H1 (cell line): Measurements from ENCODE around the gene CENPP. TPM values are rescaled to one million over a fixed set of nuclear protein-coding genes. Genes with fewer than 3 reads are reported as not detected.

Experiments
- CTCF ChIA-PET: fragments of 300-600 bp; sonication (Branson Sonifier 250); formaldehyde crosslinking; loops from one replicate; lab custom pipeline; 2021; ENCODE audit not compliant: partially characterized antibody; lab: Charles Lee
- POLR2A ChIA-PET: fragments of 300-600 bp; sonication (Branson Sonifier 250); formaldehyde crosslinking; loops from one replicate; lab custom pipeline; 2021; ENCODE audit warnings: inconsistent platforms; ENCODE audit not compliant: partially characterized antibody; lab: Charles Lee
- DNase-seq, 2 experiments: peaks; one replicate each; pipeline versions ENCODE4 v3.0.0 to v3.0.0-alpha.2; 2010 to 2022; ENCODE audit warnings: low spot score in 2 of 2, low read depth in 1 of 2, mixed read lengths in 1 of 2
- FAIRE-seq: peaks from 2 replicates; lab custom pipeline; 2011; peaks lifted over from hg19 to GRCh38; lab: Jason Lieb, UNC
- H2AFZ ChIP-seq: 2 replicates; pipeline ENCODE4 v1.8.1; 2012; ENCODE audit warnings: low read length, inconsistent platforms
- H2AK5ac ChIP-seq: 2 replicates; pipeline ENCODE4 v1.6.1; 2013; ENCODE audit warnings: low read depth, low read length
- H2BK120ac ChIP-seq: replicated peaks from 2 replicates; pipeline ENCODE3; 2013; ENCODE audit warnings: low read depth, low read length, inconsistent platforms
- H2BK12ac ChIP-seq: 2 replicates; pipeline ENCODE4 v1.6.1; 2013; ENCODE audit warnings: low read depth, low read length
- H2BK15ac ChIP-seq: 2 replicates; pipeline ENCODE4 v1.6.1; 2013; ENCODE audit warnings: low read length
- H2BK20ac ChIP-seq: 2 replicates; pipeline ENCODE4 v1.6.1; 2013; ENCODE audit warnings: low read length
- H2BK5ac ChIP-seq: 2 replicates; pipeline ENCODE4 v1.6.1; 2013; ENCODE audit warnings: low read depth, low read length
- H3K14ac ChIP-seq: 2 replicates; pipeline ENCODE4 v1.6.1; 2013; ENCODE audit warnings: inconsistent platforms; ENCODE audit not compliant: insufficient read length
- H3K18ac ChIP-seq: 2 replicates; pipeline ENCODE4 v1.6.1; 2013; ENCODE audit warnings: low read length; ENCODE audit errors: extremely low read depth
- H3K23ac ChIP-seq: 2 replicates; pipeline ENCODE4 v1.6.1; 2013; ENCODE audit warnings: inconsistent platforms; ENCODE audit not compliant: insufficient read length
- H3K23me2 ChIP-seq: 2 replicates; pipeline ENCODE4 v1.6.1; 2013; ENCODE audit warnings: low read depth, low read length
- H3K27ac ChIP-seq: 2 replicates; pipeline ENCODE4 v1.6.1; 2011; ENCODE audit warnings: low read depth, low read length, inconsistent platforms
- H3K27me3 ChIP-seq, 4 experiments: replicated peaks in 1 of 4; 1 replicate in 1 of 4; 2 replicates in 3 of 4; pipeline versions ENCODE4 v1.6.1 to v1.8.1; 2011 to 2013; ENCODE audit warnings: low read length in 3 of 4, mild to moderate bottlenecking in 3 of 4, inconsistent platforms in 2 of 4, mixed read lengths in 2 of 4, moderate library complexity in 1 of 4; ENCODE audit not compliant: control insufficient read depth in 3 of 4, insufficient read depth in 3 of 4; ENCODE audit errors: extremely low read depth in 1 of 4
- H3K36me3 ChIP-seq, 4 experiments: 2 replicates each; pipeline versions ENCODE4 v1.6.1 to v1.8.1; 2011 to 2013; ENCODE audit warnings: mild to moderate bottlenecking in 4 of 4, low read length in 3 of 4, moderate library complexity in 2 of 4, control low read depth in 1 of 4, inconsistent platforms in 1 of 4; ENCODE audit not compliant: insufficient read depth in 4 of 4, control insufficient read depth in 2 of 4
- H3K4ac ChIP-seq: replicated peaks from 2 replicates; pipeline ENCODE3; 2013; ENCODE audit warnings: low read length, low read depth, mixed read lengths, inconsistent platforms; ENCODE audit not compliant: insufficient read length
- H3K4me1 ChIP-seq, 4 experiments: replicated peaks in 1 of 4; 1 replicate in 1 of 4; 2 replicates in 3 of 4; pipeline versions ENCODE4 v1.6.1 to v1.8.1; 2011 to 2013; ENCODE audit warnings: low read length in 3 of 4, inconsistent platforms in 2 of 4, mixed read lengths in 1 of 4; ENCODE audit not compliant: insufficient read depth in 4 of 4, control insufficient read depth in 3 of 4
- H3K4me2 ChIP-seq, 2 experiments: 2 replicates each; pipeline versions ENCODE4 v1.6.1 to v1.8.1; 2011 to 2013; ENCODE audit warnings: low read depth in 2 of 2, low read length in 2 of 2, control low read depth in 1 of 2, inconsistent platforms in 1 of 2, mild to moderate bottlenecking in 1 of 2; ENCODE audit not compliant: insufficient read depth in 1 of 2
- H3K4me3 ChIP-seq, 4 experiments: fragments of 200-600, 300-600 bp in 1 of 4; sonication (generic), shearing (Covaris generic), sonication (Bioruptor Twin) in 1 of 4; 2 replicates each; pipeline versions ENCODE4 v1.5.1 to v1.8.1; 2011 to 2016; ENCODE audit warnings: low read length in 4 of 4, low read depth in 3 of 4, control low read depth in 2 of 4, inconsistent platforms in 2 of 4, mild to moderate bottlenecking in 2 of 4, mixed read lengths in 1 of 4, moderate library complexity in 1 of 4; ENCODE audit not compliant: insufficient read depth in 2 of 4; ENCODE audit errors: extremely low read depth in 1 of 4
- H3K56ac ChIP-seq: replicated peaks from 2 replicates; pipeline ENCODE3; 2013; ENCODE audit warnings: low read depth, mild to moderate bottlenecking, mixed read lengths, low read length, inconsistent platforms; ENCODE audit not compliant: insufficient read length
- H3K79me1 ChIP-seq: 2 replicates; pipeline ENCODE4 v1.6.1; 2013; ENCODE audit warnings: low read depth, low read length, control low read depth
- H3K79me2 ChIP-seq, 2 experiments: 2 replicates each; pipeline versions ENCODE4 v1.6.1 to v1.8.1; 2012 to 2013; ENCODE audit warnings: low read length in 2 of 2, mild to moderate bottlenecking in 2 of 2, inconsistent platforms in 1 of 2; ENCODE audit not compliant: insufficient read depth in 2 of 2, control insufficient read depth in 1 of 2
- H3K9ac ChIP-seq, 4 experiments: replicated peaks in 1 of 4; 1 replicate in 1 of 4; 2 replicates in 3 of 4; pipeline versions ENCODE4 v1.6.1 to v1.8.1; 2011 to 2013; ENCODE audit warnings: low read depth in 3 of 4, low read length in 3 of 4, control low read depth in 2 of 4, mild to moderate bottlenecking in 2 of 4, moderate library complexity in 2 of 4, inconsistent platforms in 1 of 4; ENCODE audit errors: extremely low read depth in 1 of 4
- H3K9me3 ChIP-seq, 2 experiments: 2 replicates each; pipeline versions ENCODE4 v1.6.1 to v1.8.1; 2012 to 2013; ENCODE audit warnings: mild to moderate bottlenecking in 2 of 2, moderate library complexity in 2 of 2, control low read depth in 1 of 2, inconsistent platforms in 1 of 2, low read depth in 1 of 2, low read length in 1 of 2, mixed read lengths in 1 of 2; ENCODE audit not compliant: insufficient read depth in 2 of 2
- H4K20me1 ChIP-seq, 2 experiments: replicated peaks in 1 of 2; 2 replicates each; pipeline versions ENCODE3 to v1.8.1; 2011 to 2013; ENCODE audit warnings: inconsistent platforms in 2 of 2, low read length in 2 of 2, mild to moderate bottlenecking in 1 of 2; ENCODE audit not compliant: insufficient read depth in 2 of 2, control insufficient read depth in 1 of 2
- H4K5ac ChIP-seq: 2 replicates; pipeline ENCODE4 v1.6.1; 2013; ENCODE audit warnings: low read length, low read depth, mixed read lengths, inconsistent platforms; ENCODE audit not compliant: insufficient read length
- H4K8ac ChIP-seq: 2 replicates; pipeline ENCODE4 v1.8.0; 2013; ENCODE audit warnings: mild to moderate bottlenecking, moderate library complexity, low read length, inconsistent platforms; ENCODE audit not compliant: insufficient read depth; ENCODE audit errors: extremely low read depth
- H4K91ac ChIP-seq: replicated peaks from 2 replicates; pipeline ENCODE3; 2013; ENCODE audit warnings: low read length, mixed read lengths, inconsistent platforms; ENCODE audit not compliant: insufficient read length
- BRCA1 ChIP-seq: IDR thresholded peaks from 2 replicates; pipeline ENCODE4 v1.6.1; 2012; ENCODE audit warnings: low read depth, low read length, improper control_type of control experiment
- PHF8 ChIP-seq: fragments of 200-600 bp; sonication (generic); conservative IDR thresholded peaks from 2 replicates; pipeline ENCODE4 v1.7.1; 2012; ENCODE audit warnings: low read depth, mild to moderate bottlenecking, inconsistent platforms, low read length, moderate library complexity
- POLR2A ChIP-seq, 2 experiments: IDR thresholded peaks; 1 replicate in 1 of 2; 2 replicates in 1 of 2; pipeline ENCODE4 v1.6.1; 2011; ENCODE audit warnings: low read depth in 2 of 2, low read length in 2 of 2, mild to moderate bottlenecking in 2 of 2; ENCODE audit errors: control extremely low read depth in 1 of 2
- WGBS, 2 experiments: shearing (Covaris generic) in 1 of 2; methylation state at CpG; one replicate each; pipeline versions ENCODE4 v1.1.6 to v1.1.7; 2013 to 2015; ENCODE audit warnings: low lambda C conversion rate in 2 of 2, mixed read lengths in 2 of 2, inconsistent platforms in 1 of 2, low coverage in 1 of 2, missing lambda C conversion rate in 1 of 2; ENCODE audit not compliant: insufficient replicate concordance in 2 of 2, insufficient coverage in 1 of 2, insufficient read length in 1 of 2; ENCODE audit errors: extremely low coverage in 1 of 2, missing lambda C conversion rate in 1 of 2; 5-methylcytosine and 5-hydroxymethylcytosine counted together
- polyA plus RNA-seq, 7 experiments: library from polyadenylated mRNA; depleted of rRNA in 3 of 7; stranded (reverse) in 5 of 7; unstranded in 2 of 7; fragments of >200 nt in 5 of 7; fragments of 200-250 nt in 2 of 7; gene quantifications; 1 replicate in 5 of 7; 2 replicates in 1 of 7; 4 replicates in 1 of 7; pipeline versions ENCODE4 v1.2.1 to v1.2.3, GENCODE V29; 2011 to 2013; ENCODE audit warnings: missing spikeins in 2 of 7, mixed read lengths in 2 of 7
- total RNA-seq: library from RNA; stranded (reverse); fragmentation: NEBNext Ultra II Directional; extraction: Animal tissue kit (Norgen Biotek cat#: 25700); gene quantifications from 2 replicates; pipeline ENCODE4 v1.2.1, GENCODE V29; 2021

The CENPP gene
- total and polyA plus RNA-seq, 2 of the 8 experiments (the other 6 are each of a cell fraction or from before 2014, with no cell fraction given), result 2.7 to 10.8 TPM

DNA sequence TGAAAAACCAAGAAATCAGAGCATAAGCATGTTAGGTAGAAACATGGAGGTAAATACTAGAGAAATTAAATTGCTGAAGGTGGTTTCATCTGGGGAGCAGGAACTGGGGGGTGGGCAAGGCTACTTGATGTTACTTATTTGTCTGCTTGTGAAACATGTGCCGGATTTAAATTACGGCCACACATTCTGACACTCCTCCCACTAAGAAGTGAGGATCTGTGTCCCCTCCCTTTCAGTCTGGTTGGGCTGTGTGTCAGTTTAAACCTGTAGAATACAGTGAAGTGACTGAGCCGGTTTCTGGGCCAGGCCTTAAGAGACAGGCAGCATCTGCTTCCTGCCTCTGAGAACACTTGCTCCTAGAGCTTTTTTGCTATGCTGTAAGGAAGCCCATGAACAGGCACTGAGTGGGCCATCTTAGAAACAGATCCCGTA, 29.9 kb upstream of the CENPP start:
- CTCF ChIA-PET, result no interaction called here
- no peak overlapping the region for H2BK5ac ChIP-seq
- no peak overlapping the region for H3K4ac ChIP-seq
- no peak for DNase-seq
- H2AK5ac ChIP-seq, result no peak overlapping the region
- H3K23ac ChIP-seq, result no peak overlapping the region
- no peak overlapping the region for H3K9ac ChIP-seq
- no peak overlapping the region for H3K56ac ChIP-seq
- TF ChIP-seq BRCA1, result no peak
- 0 out of 3 replicates have a peak, but pooled peaks of 1 of the 2 experiments have one; percentile 27 for TF ChIP-seq POLR2A (IDR thresholded peaks at IDR 0.05; ENCODE audit: control extremely low read depth in 1 of 2, low read depth in 2 of 2, low read length in 2 of 2)
- no peak for TF ChIP-seq PHF8
- peaks cover 6% of the 10 kb centered on the region for H3K79me1 ChIP-seq
- H3K9me3 ChIP-seq, result no peaks in the 10 kb centered on the region
- no peak overlapping the region for H2BK120ac ChIP-seq
- no peak overlapping the region for H3K27ac ChIP-seq
- no peaks in the 10 kb centered on the region for H4K20me1 ChIP-seq
- H3K79me2 ChIP-seq, result peaks cover 21 to 26% of the 10 kb centered on the region in 2 experiments
- POLR2A ChIA-PET, result interaction anchor here (0.6 to 2.9 kb wide), 4 partner anchors 17 to 90 kb away, joined by 3 to 11 read pairs (median 5); partner anchors contain the start of genes CENPP and NOL8
- no peak overlapping the region for H2BK12ac ChIP-seq
- no peak overlapping the region for H4K91ac ChIP-seq
- no peak overlapping the region for H4K5ac ChIP-seq
- no peak overlapping the region for H2BK20ac ChIP-seq
- H3K23me2 ChIP-seq, result peaks cover 5% of the 10 kb centered on the region
- no peak overlapping the region for H3K18ac ChIP-seq
- H3K14ac ChIP-seq, result no peak overlapping the region
- no peak overlapping the region for H4K8ac ChIP-seq
- 82% methylated on average over 4 of the region's 4 CpGs; no CpG with 5 or more reads in 1 of the 2 experiments for WGBS, 2 experiments
- peaks cover 0 to 3% (median 2%) of the 10 kb centered on the region in 4 experiments; a peak in 3 of 7 replicates for H3K4me1 ChIP-seq
- H2BK15ac ChIP-seq, result no peak overlapping the region
- peaks cover 6 to 39% (median 23%) of the 10 kb centered on the region in 4 experiments for H3K36me3 ChIP-seq
- H3K27me3 ChIP-seq, result no peaks in the 10 kb centered on the region
- FAIRE-seq, result no peak
- no peak overlapping the region for H3K4me2 ChIP-seq
- H2AFZ ChIP-seq, result no peak overlapping the region
- no peak overlapping the region for H3K4me3 ChIP-seq
